Gastrocnemius medialis (tissue), 4 donors: ENCODE data around the gene ODC1.

Source experiments
- POLR2A ChIP-seq, 2 donors: fragments of 450-650 bp; IDR thresholded peaks; one replicate each; pipeline ENCODE4 v1.6.1; 2017; ENCODE audit warnings: antibody characterized with exemption in 2 of 2, mild to moderate bottlenecking in 2 of 2, moderate library complexity in 2 of 2
- TF ChIP-seq, protein P1 (sequence below), 5 experiments: fragments of 450-650 bp in 3 of 5; fragments of 200-600 bp in 2 of 5; sonication (generic) in 2 of 5; IDR thresholded peaks in 4 of 5; conservative IDR thresholded peaks in 1 of 5; 1 replicate in 4 of 5; 2 replicates in 1 of 5; pipeline ENCODE4 v1.5.1; 2016 to 2019; ENCODE audit warnings: antibody characterized with exemption in 5 of 5, mild to moderate bottlenecking in 3 of 5, moderate library complexity in 3 of 5

DNA sequence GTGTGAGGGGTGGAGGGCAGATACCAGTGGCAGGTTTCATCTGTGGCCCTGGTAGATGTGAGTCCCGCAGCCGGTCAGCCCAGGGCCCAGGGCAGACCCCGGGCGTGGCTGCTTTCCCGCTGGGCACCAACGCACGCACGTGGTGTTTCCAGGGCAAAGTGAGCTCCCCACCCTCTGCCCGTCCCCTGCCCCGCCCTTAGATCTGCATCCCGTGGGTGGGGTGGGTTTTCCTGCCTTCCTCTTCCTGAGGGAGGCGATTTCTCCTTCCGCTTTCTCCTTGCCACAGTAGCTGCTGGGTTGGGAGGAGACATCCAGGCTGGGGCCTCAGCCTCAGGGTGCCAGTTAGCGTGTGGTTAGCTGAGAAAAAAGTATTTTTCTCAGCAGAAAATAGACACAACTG, 49.6 kb downstream of the ODC1 start:
- TF ChIP-seq POLR2A (IDR thresholded peaks at IDR 0.05) = no peak
- TF ChIP-seq, protein P1, sequence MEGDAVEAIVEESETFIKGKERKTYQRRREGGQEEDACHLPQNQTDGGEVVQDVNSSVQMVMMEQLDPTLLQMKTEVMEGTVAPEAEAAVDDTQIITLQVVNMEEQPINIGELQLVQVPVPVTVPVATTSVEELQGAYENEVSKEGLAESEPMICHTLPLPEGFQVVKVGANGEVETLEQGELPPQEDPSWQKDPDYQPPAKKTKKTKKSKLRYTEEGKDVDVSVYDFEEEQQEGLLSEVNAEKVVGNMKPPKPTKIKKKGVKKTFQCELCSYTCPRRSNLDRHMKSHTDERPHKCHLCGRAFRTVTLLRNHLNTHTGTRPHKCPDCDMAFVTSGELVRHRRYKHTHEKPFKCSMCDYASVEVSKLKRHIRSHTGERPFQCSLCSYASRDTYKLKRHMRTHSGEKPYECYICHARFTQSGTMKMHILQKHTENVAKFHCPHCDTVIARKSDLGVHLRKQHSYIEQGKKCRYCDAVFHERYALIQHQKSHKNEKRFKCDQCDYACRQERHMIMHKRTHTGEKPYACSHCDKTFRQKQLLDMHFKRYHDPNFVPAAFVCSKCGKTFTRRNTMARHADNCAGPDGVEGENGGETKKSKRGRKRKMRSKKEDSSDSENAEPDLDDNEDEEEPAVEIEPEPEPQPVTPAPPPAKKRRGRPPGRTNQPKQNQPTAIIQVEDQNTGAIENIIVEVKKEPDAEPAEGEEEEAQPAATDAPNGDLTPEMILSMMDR (IDR thresholded peaks at IDR 0.05 in 4 of 5, conservative IDR thresholded peaks at IDR 0.05 in 1 of 5) = no peak
